NCI-H226 (cell line): ENCODE results near the gene SRRM2.

Source experiments
- DNase-seq: peaks from one replicate; pipeline ENCODE4 v3.0.0-alpha.2; 2015

The SRRM2 gene

GRCh38 chr16:2765462-2766404 lies 13.3 kb downstream of the SRRM2 start:
- DNase-seq = no peak

- DNase-seq = no peak
Observed at GRCh38 chr16:2766430-2767139, 14.1 kb downstream of the SRRM2 start.

GRCh38 chr16:2767140-2767731 lies 14.8 kb downstream of the SRRM2 start:
- DNase-seq = no peak

- DNase-seq = no peak
Observed at GRCh38 chr16:2767891-2768290, 15.5 kb downstream of the SRRM2 start.

- DNase-seq = no peak
Observed at GRCh38 chr16:2768403-2769089, 16.1 kb downstream of the SRRM2 start.

- DNase-seq = no peak
Observed at GRCh38 chr16:2769100-2769529, 16.7 kb downstream of the SRRM2 start.

- peak; percentile 44 for DNase-seq
Observed at GRCh38 chr16:2769675-2770056, 17.2 kb downstream of the SRRM2 start.

- DNase-seq = no peak
Observed at GRCh38 chr16:2770057-2770951, 17.9 kb downstream of the SRRM2 start.

- DNase-seq = no peak
Observed at GRCh38 chr16:2771496-2772402, 19.3 kb downstream of the SRRM2 start.

- no peak for DNase-seq
Observed at GRCh38 chr16:2773188-2773968, 20.9 kb downstream of the SRRM2 start.

- DNase-seq = no peak
Observed at GRCh38 chr16:2774161-2774891, 21.9 kb downstream of the SRRM2 start.

- DNase-seq = no peak
Observed at GRCh38 chr16:2775131-2775716, 22.8 kb downstream of the SRRM2 start.

- no peak for DNase-seq
Observed at GRCh38 chr16:2775765-2776499, 23.5 kb downstream of the SRRM2 start.

GRCh38 chr16:2776500-2777139 lies 24.2 kb downstream of the SRRM2 start:
- no peak for DNase-seq

- DNase-seq = peak; percentile 68
Observed at GRCh38 chr16:2777231-2777902, 24.9 kb downstream of the SRRM2 start, which contains the start of gene ELOB. TSS of gene ELOB (minus strand) at chr16:2777280. CDS start at chr16:2777239, 41 bp downstream.

- no peak for DNase-seq
Observed at GRCh38 chr16:2777903-2778629, 25.6 kb downstream of the SRRM2 start.
